HEK293T (cell line): ENCODE measurements around the gene MKRN2OS.

Source experiments
- CTCF ChIA-PET: fragments of 350-600 bp; formaldehyde crosslinking; extraction: SDS; loops from one replicate; lab custom pipeline; 2021; ENCODE audit warnings: antibody characterized with exemption, inconsistent platforms; lab: Yijun Ruan, JAX
- POLR2A ChIA-PET: fragments of 350-600 bp; formaldehyde crosslinking; extraction: SDS; loops from one replicate; lab custom pipeline; 2020; ENCODE audit warnings: antibody characterized with exemption, inconsistent platforms; lab: Yijun Ruan, JAX
- DNase-seq: peaks from one replicate; pipeline ENCODE4 v3.0.0; 2012; ENCODE audit warnings: mixed read lengths; ENCODE audit errors: extremely low spot score
- ARNT ChIP-seq: fragments of 450-650 bp; IDR thresholded peaks from 2 replicates; pipeline ENCODE4 v1.6.1; 2017; ENCODE audit warnings: mild to moderate bottlenecking
- BHLHE40 ChIP-seq: fragments of 450-650 bp; IDR thresholded peaks from 2 replicates; pipeline ENCODE4 v1.6.1; 2016; ENCODE audit warnings: mild to moderate bottlenecking, moderate library complexity, borderline replicate concordance
- CTBP1 ChIP-seq: fragments of 450-650 bp; IDR thresholded peaks from 2 replicates; pipeline ENCODE4 v1.6.1; 2016; ENCODE audit warnings: borderline replicate concordance
- ELF4 ChIP-seq: fragments of 450-650 bp; IDR thresholded peaks from 2 replicates; pipeline ENCODE4 v1.6.1; 2017; ENCODE audit warnings: antibody characterized with exemption
- FOXA1 ChIP-seq: fragments of 450-650 bp; IDR thresholded peaks from 2 replicates; pipeline ENCODE4 v1.6.1; 2016; ENCODE audit warnings: mild to moderate bottlenecking
- FOXK2 ChIP-seq: fragments of 450-650 bp; IDR thresholded peaks from 2 replicates; pipeline ENCODE4 v1.6.1; 2016; ENCODE audit warnings: mild to moderate bottlenecking
- FOXM1 ChIP-seq: fragments of 450-650 bp; IDR thresholded peaks from 2 replicates; pipeline ENCODE4 v1.6.1; 2017; ENCODE audit warnings: mild to moderate bottlenecking, borderline replicate concordance
- HDGF ChIP-seq: fragments of 450-650 bp; IDR thresholded peaks from 2 replicates; pipeline ENCODE4 v1.6.1; 2017; ENCODE audit warnings: antibody characterized with exemption, borderline replicate concordance
- L3MBTL2 ChIP-seq: fragments of 450-650 bp; conservative IDR thresholded peaks from 2 replicates; pipeline ENCODE4 v1.6.1; 2016; ENCODE audit warnings: mild to moderate bottlenecking
- LEF1 ChIP-seq: fragments of 450-650 bp; IDR thresholded peaks from 2 replicates; pipeline ENCODE4 v1.6.1; 2017; ENCODE audit warnings: mild to moderate bottlenecking, borderline replicate concordance
- NFRKB ChIP-seq: fragments of 450-650 bp; IDR thresholded peaks from 2 replicates; pipeline ENCODE4 v1.6.1; 2016; ENCODE audit warnings: mild to moderate bottlenecking, moderate library complexity
- SP1 ChIP-seq: fragments of 450-650 bp; IDR thresholded peaks from 2 replicates; pipeline ENCODE4 v1.6.1; 2017
- SUZ12 ChIP-seq: fragments of 450-650 bp; IDR thresholded peaks from 2 replicates; pipeline ENCODE4 v1.6.1; 2016; ENCODE audit warnings: mild to moderate bottlenecking
- TARDBP ChIP-seq: fragments of 450-650 bp; IDR thresholded peaks from 2 replicates; pipeline ENCODE4 v1.6.1; 2016
- ZNF384 ChIP-seq: fragments of 450-650 bp; IDR thresholded peaks from 2 replicates; pipeline ENCODE4 v1.6.1; 2016
- TF ChIP-seq, protein P1 (sequence below): fragments of 450-650 bp; IDR thresholded peaks from 2 replicates; pipeline ENCODE4 v1.6.1; 2016

Gene MKRN2OS

DNA sequence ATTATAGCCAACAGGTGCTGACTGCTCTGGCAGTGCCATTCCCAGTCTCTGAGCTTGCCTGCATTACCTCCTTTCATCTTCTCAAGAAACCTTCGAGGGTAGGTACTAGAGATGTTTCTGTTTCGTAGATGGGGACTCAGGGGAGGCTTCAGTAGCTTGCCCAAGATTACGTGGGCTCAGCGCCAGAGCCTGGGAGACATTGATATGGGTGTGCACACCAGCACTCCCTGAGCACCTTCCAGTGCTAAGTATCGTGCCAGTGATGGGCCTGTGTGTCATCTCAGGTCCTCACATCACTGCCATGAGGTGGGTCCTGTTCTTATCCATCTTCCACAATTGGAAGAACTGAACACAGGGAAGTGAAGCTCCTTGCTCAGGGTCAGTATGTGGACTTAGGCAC lies 45.8 kb downstream of the MKRN2OS start:
- ChIA-PET CTCF (no interaction called here), POLR2A (no interaction called here)
- TF ChIP-seq, protein P1, sequence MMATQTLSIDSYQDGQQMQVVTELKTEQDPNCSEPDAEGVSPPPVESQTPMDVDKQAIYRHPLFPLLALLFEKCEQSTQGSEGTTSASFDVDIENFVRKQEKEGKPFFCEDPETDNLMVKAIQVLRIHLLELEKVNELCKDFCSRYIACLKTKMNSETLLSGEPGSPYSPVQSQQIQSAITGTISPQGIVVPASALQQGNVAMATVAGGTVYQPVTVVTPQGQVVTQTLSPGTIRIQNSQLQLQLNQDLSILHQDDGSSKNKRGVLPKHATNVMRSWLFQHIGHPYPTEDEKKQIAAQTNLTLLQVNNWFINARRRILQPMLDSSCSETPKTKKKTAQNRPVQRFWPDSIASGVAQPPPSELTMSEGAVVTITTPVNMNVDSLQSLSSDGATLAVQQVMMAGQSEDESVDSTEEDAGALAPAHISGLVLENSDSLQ = no peak
- no peak for TF ChIP-seq SUZ12
- no peak for TF ChIP-seq TARDBP
- no peak for TF ChIP-seq ZNF384
- TF ChIP-seq L3MBTL2 = no peak
- no peak for TF ChIP-seq FOXA1

DNA sequence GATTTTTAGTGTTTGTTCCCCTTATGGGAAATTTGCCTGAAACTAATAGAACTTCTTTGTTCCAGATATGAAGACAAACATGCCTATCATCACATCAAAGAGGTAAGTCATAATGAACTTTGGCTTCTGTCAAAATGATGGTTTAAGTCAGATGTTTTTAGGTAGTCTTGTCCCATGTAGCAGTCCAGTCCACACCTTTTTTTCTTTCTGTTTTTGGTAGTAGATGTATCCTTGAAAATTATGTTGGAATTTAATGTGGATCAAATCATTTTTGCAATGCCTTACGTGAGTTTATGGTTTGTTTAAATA lies 48.9 kb downstream of the MKRN2OS start:
- DNase-seq = no peak
- TF ChIP-seq SUZ12 = no peak
- TF ChIP-seq FOXK2 = no peak
- no peak for TF ChIP-seq LEF1
- no peak for TF ChIP-seq NFRKB
- no peak for TF ChIP-seq CTBP1
- TF ChIP-seq FOXM1 = no peak
- no peak for TF ChIP-seq ZNF384
- TF ChIP-seq BHLHE40 = no peak
- no peak for TF ChIP-seq SP1
- TF ChIP-seq ELF4 = no peak
- TF ChIP-seq ARNT = no peak
- TF ChIP-seq TARDBP = no peak
- TF ChIP-seq FOXA1 = no peak
- TF ChIP-seq HDGF = no peak
- TF ChIP-seq L3MBTL2 = no peak
- TF ChIP-seq, protein P1 = no peak
- ChIA-PET CTCF (interaction anchor here (0.5 kb wide), 1 partner anchor 202 kb away, joined by 3 read pairs; no protein-coding TSS in a partner anchor), POLR2A (interaction anchor here (2.3 kb wide), 1 partner anchor 12 kb away, joined by 13 read pairs; the partner anchor contains the start of gene TSEN2)

More for the DNA sequence above, 45.8 kb downstream of the MKRN2OS start:
- DNase-seq = no peak

DNA sequence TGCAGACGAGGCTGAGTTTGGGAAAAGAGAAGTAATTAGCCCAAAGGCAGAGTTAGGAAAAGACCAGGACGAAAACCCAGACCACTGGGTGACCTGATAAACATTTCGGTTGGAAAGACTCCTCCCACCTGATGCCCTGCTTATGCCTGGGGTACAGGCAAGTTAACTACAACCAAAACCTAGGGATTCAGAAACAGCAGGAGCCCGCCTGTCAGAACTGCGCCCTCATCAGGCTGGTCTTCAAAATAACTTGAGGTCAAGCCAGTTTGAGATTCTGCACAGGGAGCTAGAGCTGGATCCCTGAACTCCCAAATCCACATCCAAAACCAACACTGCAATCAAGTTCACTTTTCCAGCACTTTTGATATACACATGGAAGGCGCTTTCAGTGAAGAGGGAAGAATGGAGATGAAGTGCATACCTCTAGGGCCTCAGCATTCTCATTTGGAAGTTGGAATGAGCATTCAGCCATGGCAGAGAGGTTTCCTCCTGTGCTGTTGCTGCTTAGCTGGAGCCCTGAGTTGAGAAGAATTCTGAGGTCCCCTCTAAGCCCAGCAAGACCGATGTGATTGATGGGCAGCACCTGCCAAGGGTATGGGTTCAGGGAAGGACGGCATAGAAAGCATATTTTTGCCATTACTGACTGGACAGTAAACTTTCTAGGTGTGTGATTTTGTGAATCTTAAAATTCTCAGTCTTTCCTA lies 49.4 kb downstream of the MKRN2OS start:
- ChIA-PET CTCF (interaction anchor here (0.5 to 0.8 kb wide), 2 partner anchors 10 to 203 kb away, joined by 3 to 5 read pairs; no protein-coding TSS in a partner anchor), POLR2A (interaction anchor here (2.3 kb wide), 1 partner anchor 11 kb away, joined by 13 read pairs; the partner anchor contains the start of gene TSEN2)
- no peak for DNase-seq
- TF ChIP-seq, protein P1 = peak; percentile 30; the same call in 1 of the 2 replicates
- no peak for TF ChIP-seq HDGF

DNA sequence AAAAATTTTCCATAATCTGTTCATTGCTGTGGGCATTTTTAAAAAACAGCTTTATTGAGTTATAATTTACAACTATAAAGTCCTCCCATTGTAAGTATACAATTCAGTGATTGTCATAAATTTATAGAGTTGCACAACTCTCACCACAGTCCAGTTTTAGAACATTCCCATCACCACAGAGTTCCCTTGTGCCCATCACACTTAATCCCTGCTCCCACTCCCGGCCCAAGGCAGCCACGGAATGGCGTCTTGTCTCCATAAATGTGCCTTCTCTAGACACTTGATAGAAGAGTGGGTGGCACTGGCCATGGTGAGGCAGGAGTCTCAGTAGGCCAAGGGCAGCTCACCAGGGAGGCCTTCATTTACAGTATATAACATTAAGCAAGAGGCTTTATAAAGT lies 54.8 kb downstream of the MKRN2OS start:
- ChIA-PET CTCF (no interaction called here), POLR2A (no interaction called here)
- no peak for DNase-seq
- TF ChIP-seq SUZ12 = no peak
- TF ChIP-seq NFRKB = no peak
- TF ChIP-seq TARDBP = no peak
- TF ChIP-seq BHLHE40 = no peak
- TF ChIP-seq HDGF = no peak
- no peak for TF ChIP-seq FOXA1
- TF ChIP-seq FOXM1 = no peak
- TF ChIP-seq L3MBTL2 = no peak
- TF ChIP-seq ZNF384 = no peak
- TF ChIP-seq FOXK2 = no peak
- TF ChIP-seq, protein P1 = no peak
- TF ChIP-seq ARNT = no peak
- TF ChIP-seq CTBP1 = no peak

DNA sequence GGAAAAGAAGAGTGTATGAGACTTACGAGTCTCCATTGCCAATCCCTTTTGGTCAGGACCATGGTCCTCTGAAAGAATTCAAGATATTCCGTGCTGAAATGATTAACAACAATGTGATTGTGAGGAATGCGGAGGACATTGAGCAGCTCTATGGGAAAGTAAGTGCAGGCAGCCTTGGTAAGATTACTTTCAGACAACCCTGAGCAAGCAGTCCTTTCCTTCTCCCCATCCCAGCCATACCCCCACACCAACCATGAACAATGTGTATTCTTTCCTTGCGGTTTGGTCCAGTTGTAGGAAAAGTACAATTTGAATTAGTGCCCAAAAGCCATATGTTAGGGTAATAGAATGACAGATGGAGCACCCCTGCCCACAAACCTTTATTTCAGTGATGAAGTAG lies 55.5 kb downstream of the MKRN2OS start:
- ChIA-PET CTCF (no interaction called here), POLR2A (no interaction called here)
- no peak for DNase-seq
- TF ChIP-seq NFRKB = no peak
- TF ChIP-seq CTBP1 = no peak
- TF ChIP-seq SUZ12 = no peak
- TF ChIP-seq ELF4 = no peak
